Measurements from ENCODE around the gene TTLL1. TPM values are rescaled to one million over a fixed set of nuclear protein-coding genes. Genes with fewer than 3 reads are reported as not detected.
"Not testable (repeated sequence)": the region's sequence is repeated elsewhere in the genome, so short reads cannot be mapped to it uniquely, and the experiment has no call there.

Gene TTLL1
- total RNA-seq, 1 experiment from 2014 or later: 4.6 TPM

- Histone ChIP-seq H3K36me3 (ENCODE audit: control insufficient read depth, insufficient read depth, low read length) (no peaks in the 10 kb centered on the region), H3K27me3 (ENCODE audit: control insufficient read depth, insufficient read depth, low read length) (no peaks in the 10 kb centered on the region), H3K4me3 (ENCODE audit: low read depth in 2 of 2, low read length in 2 of 2) (no peak overlapping the region), H3K9me3 (ENCODE audit: control insufficient read depth, insufficient read depth, low read depth, low read length) (no peaks in the 10 kb centered on the region), H3K4me1 (ENCODE audit: control insufficient read depth, insufficient read depth, low read length) (peaks cover 21% of the 10 kb centered on the region), H3K27ac (ENCODE audit: low read length) (peak overlapping the region; percentile 54; the same call in 1 of the 2 replicates)
- ATAC-seq: no peak
- intact Hi-C loops (cut with micrococcal nuclease; ENCODE audit: unreplicated experiment): no loop called here
- no TSS peak for BruUV-seq (replicated peaks)
- DNase-seq (ENCODE audit: low read depth, low spot score): no peak
- ChIA-PET CTCF (no interaction called here), POLR2A (interaction anchor here (0.6 kb wide), 1 partner anchor 26 kb away, joined by 4 read pairs; no protein-coding TSS in a partner anchor)
- in situ Hi-C loops (cut with HindIII; ENCODE audit: low pct_unique_long_range_greater_than_20kb, low sequenced_read_pairs): no loop called here
- TF ChIP-seq CTCF (IDR thresholded peaks at IDR 0.05) (no peak), REST (IDR thresholded peaks at IDR 0.05; ENCODE audit: insufficient read depth in 1 of 2, low read depth in 2 of 2, low read length in 1 of 2) (no peak), SIN3A (IDR thresholded peaks at IDR 0.05; ENCODE audit: borderline replicate concordance, insufficient read depth, low read depth, low read length) (no peak), TCF7L2 (IDR thresholded peaks at IDR 0.05; ENCODE audit: low read depth, low read length) (no peak), POLR2AphosphoS5 (IDR thresholded peaks at IDR 0.05; ENCODE audit: low read depth, low read length) (no peak)
Observed at GRCh38 chr22:43017525-43018460, 71.4 kb downstream of the TTLL1 start.

GRCh38 chr22:43016150-43016549 lies 73.0 kb downstream of the TTLL1 start:
- DNase-seq (ENCODE audit: low read depth, low spot score); H3K9me3 ChIP-seq (ENCODE audit: control insufficient read depth, insufficient read depth, low read depth, low read length); H3K36me3 ChIP-seq (ENCODE audit: control insufficient read depth, insufficient read depth, low read length); H3K27me3 ChIP-seq (ENCODE audit: control insufficient read depth, insufficient read depth, low read length); ATAC-seq; BruUV-seq (replicated peaks); H3K4me3 ChIP-seq (ENCODE audit: low read depth in 2 of 2, low read length in 2 of 2); in situ Hi-C loops (cut with HindIII; ENCODE audit: low pct_unique_long_range_greater_than_20kb, low sequenced_read_pairs); intact Hi-C loops (cut with micrococcal nuclease; ENCODE audit: unreplicated experiment); CTCF ChIA-PET: not testable (repeated sequence)
- H3K27ac ChIP-seq (ENCODE audit: low read length): peak overlapping the region; percentile 85
- peaks cover 21% of the 10 kb centered on the region for H3K4me1 ChIP-seq (ENCODE audit: control insufficient read depth, insufficient read depth, low read length)
- POLR2A ChIA-PET: interaction anchor here (0.7 kb wide), 1 partner anchor 129 kb away, joined by 3 read pairs; no protein-coding TSS in a partner anchor

GRCh38 chr22:43015677-43016042 lies 73.5 kb downstream of the TTLL1 start:
- peak overlapping the region; percentile 59 to 76 for H3K4me3 ChIP-seq (ENCODE audit: low read depth in 2 of 2, low read length in 2 of 2)
- ChIA-PET POLR2A (interaction anchor here (0.6 to 0.7 kb wide), 5 partner anchors 11 to 154 kb away, joined by 3 to 10 read pairs (median 4); no protein-coding TSS in a partner anchor), CTCF (no interaction called here)
- ATAC-seq: no peak
- intact Hi-C loops (cut with micrococcal nuclease; ENCODE audit: unreplicated experiment) (no loop called here), in situ Hi-C loops (cut with HindIII; ENCODE audit: low pct_unique_long_range_greater_than_20kb, low sequenced_read_pairs) (no loop called here)
- peak overlapping the region; percentile 85 for H3K27ac ChIP-seq (ENCODE audit: low read length)
- no peaks in the 10 kb centered on the region for H3K27me3 ChIP-seq (ENCODE audit: control insufficient read depth, insufficient read depth, low read length)
- no peak for DNase-seq (ENCODE audit: low read depth, low spot score)
- TSS peak; percentile 98 for BruUV-seq (replicated peaks)
- H3K36me3 ChIP-seq (ENCODE audit: control insufficient read depth, insufficient read depth, low read length): no peaks in the 10 kb centered on the region
- H3K4me1 ChIP-seq (ENCODE audit: control insufficient read depth, insufficient read depth, low read length): peaks cover 21% of the 10 kb centered on the region
- H3K9me3 ChIP-seq (ENCODE audit: control insufficient read depth, insufficient read depth, low read depth, low read length): no peaks in the 10 kb centered on the region
- TF ChIP-seq CTCF (IDR thresholded peaks at IDR 0.05): no peak
- no peak for TF ChIP-seq TCF7L2 (IDR thresholded peaks at IDR 0.05; ENCODE audit: low read depth, low read length)
- no peak for TF ChIP-seq POLR2AphosphoS5 (IDR thresholded peaks at IDR 0.05; ENCODE audit: low read depth, low read length)
- no peak for TF ChIP-seq SIN3A (IDR thresholded peaks at IDR 0.05; ENCODE audit: borderline replicate concordance, insufficient read depth, low read depth, low read length)
- TF ChIP-seq REST (IDR thresholded peaks at IDR 0.05; ENCODE audit: insufficient read depth in 1 of 2, low read depth in 2 of 2, low read length in 1 of 2): no peak

Data from Panc1 (cell line).